Ishikawa (cell line): ENCODE results near the gene KRT9.

ENCODE experiments used
- CEBPB ChIP-seq: IDR thresholded peaks from 2 replicates; pipeline ENCODE4 v1.6.1; 2012
- CREB1 ChIP-seq: IDR thresholded peaks from 2 replicates; pipeline ENCODE4 v1.6.1; 2012; ENCODE audit warnings: low read depth
- EGR1 ChIP-seq: IDR thresholded peaks from 2 replicates; pipeline ENCODE4 v1.6.1; 2012
- EP300 ChIP-seq: IDR thresholded peaks from 2 replicates; pipeline ENCODE4 v1.6.1; 2012; ENCODE audit warnings: borderline replicate concordance
- FOXM1 ChIP-seq: IDR thresholded peaks from 2 replicates; pipeline ENCODE4 v1.6.1; 2012; ENCODE audit warnings: low read depth, borderline replicate concordance
- NFIC ChIP-seq: IDR thresholded peaks from 2 replicates; pipeline ENCODE4 v1.6.1; 2012
- RAD21 ChIP-seq: IDR thresholded peaks from 2 replicates; pipeline ENCODE4 v1.6.1; 2012; ENCODE audit warnings: low read depth
- TAF1 ChIP-seq: IDR thresholded peaks from 2 replicates; pipeline ENCODE4 v1.6.1; 2012; ENCODE audit warnings: low read depth, mild to moderate bottlenecking
- TCF12 ChIP-seq: IDR thresholded peaks from 2 replicates; pipeline ENCODE4 v1.6.1; 2012; ENCODE audit warnings: low read depth
- TEAD4 ChIP-seq: IDR thresholded peaks from 2 replicates; pipeline ENCODE4 v1.6.1; 2012
- YY1 ChIP-seq: IDR thresholded peaks from 2 replicates; pipeline ENCODE4 v1.6.1; 2012; ENCODE audit warnings: low read depth
- ZBTB7A ChIP-seq: IDR thresholded peaks from 2 replicates; pipeline ENCODE4 v1.6.1; 2012; ENCODE audit warnings: low read depth
- TF ChIP-seq, protein P1 (sequence below): IDR thresholded peaks from 2 replicates; pipeline ENCODE4 v1.6.1; 2012
- TF ChIP-seq, protein P2 (sequence below): IDR thresholded peaks from 2 replicates; pipeline ENCODE4 v1.6.1; 2012; ENCODE audit warnings: low read depth, mild to moderate bottlenecking
- TF ChIP-seq, protein P3 (sequence below): IDR thresholded peaks from 2 replicates; pipeline ENCODE4 v1.6.1; 2012

Gene KRT9

DNA sequence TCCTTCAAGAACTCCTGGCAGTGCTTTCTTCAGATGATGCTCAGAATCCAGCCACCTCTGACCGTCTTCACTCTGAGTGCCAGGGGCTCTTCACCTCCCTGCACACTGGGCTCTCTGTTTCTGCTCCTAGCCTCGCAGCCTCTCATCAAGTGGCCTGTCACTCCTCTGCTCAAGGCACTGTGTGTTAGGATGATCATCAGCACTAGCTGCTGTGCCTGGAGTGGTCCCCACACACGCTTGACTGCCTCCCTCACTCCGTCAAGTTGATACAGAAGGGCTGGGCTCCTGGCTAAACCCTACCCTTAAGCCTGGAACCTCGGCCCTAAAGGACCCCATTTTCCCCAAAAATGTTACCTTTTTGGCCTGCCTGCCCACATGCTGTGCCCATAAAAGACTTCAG, 15.6 kb downstream of the KRT9 start:
- TF ChIP-seq ZBTB7A (no peak), EP300 (no peak)

DNA sequence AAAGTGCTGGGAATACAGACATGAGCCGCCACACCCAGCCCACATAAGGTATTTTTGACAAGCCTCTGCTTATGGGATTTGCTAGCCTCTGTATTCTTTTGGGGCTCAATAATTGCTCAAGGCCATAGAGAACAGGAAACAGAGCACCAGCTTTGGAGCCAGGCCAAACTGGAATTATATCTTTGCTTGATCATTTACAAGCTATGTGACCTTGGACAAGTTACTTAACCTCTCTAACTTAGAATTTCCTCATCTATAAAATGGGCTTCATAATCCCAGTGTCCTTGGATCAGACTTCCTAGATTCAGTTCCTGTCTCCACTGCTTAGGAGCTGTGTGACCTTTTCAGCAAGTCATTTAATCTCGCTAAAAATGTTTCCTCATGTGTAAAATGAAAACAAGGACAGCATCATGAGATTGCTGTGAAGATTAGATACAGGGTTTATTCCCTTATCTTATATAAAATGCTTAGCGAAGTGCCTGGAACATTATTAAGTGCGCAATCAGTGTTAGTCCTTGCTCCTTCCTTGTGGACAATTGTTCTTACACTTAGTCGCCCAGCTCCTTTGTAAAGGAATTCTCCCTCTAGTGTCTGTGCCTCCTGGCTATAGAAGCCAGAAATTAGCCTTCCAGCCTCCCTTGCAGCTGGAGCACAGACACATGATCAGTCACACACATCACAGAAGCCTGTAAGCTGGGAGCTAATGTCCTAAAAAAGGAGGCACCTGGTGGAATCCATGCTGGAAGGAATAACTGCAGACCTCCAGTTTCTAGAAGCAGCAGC, 16.6 kb downstream of the KRT9 start:
- no peak for TF ChIP-seq FOXM1
- TF ChIP-seq ZBTB7A = no peak

DNA sequence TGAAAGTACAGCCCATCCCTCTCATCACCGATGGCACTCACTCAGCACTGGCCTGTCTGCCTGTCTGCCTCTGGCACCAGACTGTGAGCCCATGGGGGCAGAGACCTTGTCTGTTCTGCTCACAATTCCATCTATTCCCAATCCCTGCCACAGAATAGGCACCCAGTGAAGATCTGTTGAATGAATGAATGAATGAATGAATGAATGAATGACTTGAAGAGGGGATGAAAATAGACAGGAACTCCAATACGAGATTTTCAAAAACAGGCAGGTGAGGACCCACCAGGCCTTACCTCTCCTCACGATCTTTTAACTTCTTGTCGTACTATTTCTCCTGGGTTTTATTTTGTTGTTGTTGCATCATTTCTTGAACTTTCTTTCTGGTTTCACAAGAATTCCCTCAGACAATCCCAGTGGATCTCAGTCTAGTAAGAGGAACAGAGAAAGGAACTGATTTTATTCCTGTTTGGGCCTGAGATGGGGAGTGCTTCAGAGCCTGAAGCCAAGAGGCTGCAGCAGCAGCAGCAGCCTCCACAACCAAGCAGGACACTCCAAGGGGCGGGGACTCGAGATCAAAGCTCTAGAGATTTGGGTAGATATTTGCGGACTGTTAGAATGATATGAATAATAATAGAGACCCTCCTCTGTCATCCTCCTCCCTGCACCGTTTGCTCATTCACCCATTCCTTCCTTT, 17.7 kb downstream of the KRT9 start:
- TF ChIP-seq, protein P1, sequence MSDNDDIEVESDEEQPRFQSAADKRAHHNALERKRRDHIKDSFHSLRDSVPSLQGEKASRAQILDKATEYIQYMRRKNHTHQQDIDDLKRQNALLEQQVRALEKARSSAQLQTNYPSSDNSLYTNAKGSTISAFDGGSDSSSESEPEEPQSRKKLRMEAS = no peak
- TF ChIP-seq ZBTB7A (no peak), EGR1 (no peak), YY1 (no peak), TCF12 (no peak)
- TF ChIP-seq, protein P2, sequence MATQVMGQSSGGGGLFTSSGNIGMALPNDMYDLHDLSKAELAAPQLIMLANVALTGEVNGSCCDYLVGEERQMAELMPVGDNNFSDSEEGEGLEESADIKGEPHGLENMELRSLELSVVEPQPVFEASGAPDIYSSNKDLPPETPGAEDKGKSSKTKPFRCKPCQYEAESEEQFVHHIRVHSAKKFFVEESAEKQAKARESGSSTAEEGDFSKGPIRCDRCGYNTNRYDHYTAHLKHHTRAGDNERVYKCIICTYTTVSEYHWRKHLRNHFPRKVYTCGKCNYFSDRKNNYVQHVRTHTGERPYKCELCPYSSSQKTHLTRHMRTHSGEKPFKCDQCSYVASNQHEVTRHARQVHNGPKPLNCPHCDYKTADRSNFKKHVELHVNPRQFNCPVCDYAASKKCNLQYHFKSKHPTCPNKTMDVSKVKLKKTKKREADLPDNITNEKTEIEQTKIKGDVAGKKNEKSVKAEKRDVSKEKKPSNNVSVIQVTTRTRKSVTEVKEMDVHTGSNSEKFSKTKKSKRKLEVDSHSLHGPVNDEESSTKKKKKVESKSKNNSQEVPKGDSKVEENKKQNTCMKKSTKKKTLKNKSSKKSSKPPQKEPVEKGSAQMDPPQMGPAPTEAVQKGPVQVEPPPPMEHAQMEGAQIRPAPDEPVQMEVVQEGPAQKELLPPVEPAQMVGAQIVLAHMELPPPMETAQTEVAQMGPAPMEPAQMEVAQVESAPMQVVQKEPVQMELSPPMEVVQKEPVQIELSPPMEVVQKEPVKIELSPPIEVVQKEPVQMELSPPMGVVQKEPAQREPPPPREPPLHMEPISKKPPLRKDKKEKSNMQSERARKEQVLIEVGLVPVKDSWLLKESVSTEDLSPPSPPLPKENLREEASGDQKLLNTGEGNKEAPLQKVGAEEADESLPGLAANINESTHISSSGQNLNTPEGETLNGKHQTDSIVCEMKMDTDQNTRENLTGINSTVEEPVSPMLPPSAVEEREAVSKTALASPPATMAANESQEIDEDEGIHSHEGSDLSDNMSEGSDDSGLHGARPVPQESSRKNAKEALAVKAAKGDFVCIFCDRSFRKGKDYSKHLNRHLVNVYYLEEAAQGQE = no peak

DNA sequence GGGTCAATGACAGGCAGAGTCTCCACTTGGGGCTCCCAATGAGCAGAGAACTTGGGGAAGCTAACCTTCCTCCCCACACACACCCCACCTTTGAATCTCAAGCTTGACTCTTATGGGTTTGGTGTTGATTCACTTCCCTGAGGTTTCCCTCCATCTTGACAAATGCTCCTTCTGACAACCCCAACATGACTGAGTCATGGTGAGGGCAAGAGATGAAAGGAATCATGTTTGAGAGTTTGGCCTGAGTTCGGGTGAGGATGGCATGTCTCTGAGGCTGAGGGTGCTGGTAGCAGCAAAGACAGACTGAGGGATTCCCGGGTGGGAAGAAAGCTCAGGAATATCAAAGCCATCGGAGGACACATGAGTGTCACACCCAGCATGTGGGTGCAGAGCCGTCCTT, 18.7 kb downstream of the KRT9 start:
- TF ChIP-seq TEAD4 (no peak), FOXM1 (no peak), NFIC (no peak), TAF1 (no peak), TCF12 (no peak), EGR1 (no peak), EP300 (no peak), CREB1 (no peak), YY1 (no peak), CEBPB (no peak), ZBTB7A (no peak), RAD21 (no peak)
- TF ChIP-seq, protein P2 = no peak
- TF ChIP-seq, protein P3, sequence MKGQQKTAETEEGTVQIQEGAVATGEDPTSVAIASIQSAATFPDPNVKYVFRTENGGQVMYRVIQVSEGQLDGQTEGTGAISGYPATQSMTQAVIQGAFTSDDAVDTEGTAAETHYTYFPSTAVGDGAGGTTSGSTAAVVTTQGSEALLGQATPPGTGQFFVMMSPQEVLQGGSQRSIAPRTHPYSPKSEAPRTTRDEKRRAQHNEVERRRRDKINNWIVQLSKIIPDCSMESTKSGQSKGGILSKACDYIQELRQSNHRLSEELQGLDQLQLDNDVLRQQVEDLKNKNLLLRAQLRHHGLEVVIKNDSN = no peak
- TF ChIP-seq, protein P1 = no peak

DNA sequence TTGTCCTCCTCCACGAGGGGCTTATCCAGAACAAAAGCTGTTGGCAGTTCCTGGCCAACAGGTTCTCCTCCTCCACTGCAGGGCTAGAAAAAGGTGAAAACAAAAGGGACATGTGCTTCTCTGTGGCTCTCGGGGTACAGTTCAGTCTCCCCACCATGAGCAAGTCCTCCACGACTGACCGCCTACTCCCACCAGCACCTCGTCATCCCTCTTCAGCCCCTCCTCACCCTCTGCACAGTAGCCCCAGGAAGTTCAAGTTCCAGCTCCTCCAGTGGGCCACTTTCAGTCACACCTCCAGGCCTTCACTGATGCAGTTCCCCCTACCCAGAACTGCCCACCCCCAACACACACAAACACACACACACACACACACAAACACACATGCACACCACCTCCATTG, 19.4 kb downstream of the KRT9 start:
- no peak for TF ChIP-seq RAD21
- TF ChIP-seq, protein P3 = no peak
- TF ChIP-seq NFIC = no peak
- TF ChIP-seq, protein P1 = no peak
- TF ChIP-seq, protein P2 = no peak
- TF ChIP-seq ZBTB7A = no peak
- no peak for TF ChIP-seq TEAD4
- no peak for TF ChIP-seq YY1
- no peak for TF ChIP-seq FOXM1
- no peak for TF ChIP-seq TAF1
